Uterus (tissue), 2 donors: ENCODE measurements around the gene ERAP2.

ENCODE experiments used
- CTCF ChIP-seq, 4 experiments: fragments of 200-600 bp in 2 of 4; fragments of 450-650 bp in 2 of 4; sonication (generic) in 2 of 4; IDR thresholded peaks; one replicate each; pipeline ENCODE4 v1.5.1; 2016 to 2019; ENCODE audit warnings: antibody characterized with exemption in 4 of 4, mild to moderate bottlenecking in 2 of 4, moderate library complexity in 1 of 4
- POLR2A ChIP-seq, 2 donors: fragments of 450-650 bp; IDR thresholded peaks; one replicate each; pipeline ENCODE4 v1.6.1; 2016; ENCODE audit warnings: antibody characterized with exemption in 2 of 2, mild to moderate bottlenecking in 1 of 2, moderate library complexity in 1 of 2

- TF ChIP-seq CTCF (IDR thresholded peaks at IDR 0.05) (no peak), POLR2A (IDR thresholded peaks at IDR 0.05) (no peak)
These were observed 7.6 kb downstream of the ERAP2 start for GRCh38 chr5:96883871-96884270.
